Forelimb muscle (tissue), 1 donor: ENCODE results near the gene FAM210B. TPM values are rescaled to one million over a fixed set of nuclear protein-coding genes. Genes with fewer than 3 reads are reported as not detected.
"Not testable (repeated sequence)": the region's sequence is repeated elsewhere in the genome, so short reads cannot be mapped to it uniquely, and the experiment has no call there.

Source experiments
- DNase-seq: peaks from one replicate; pipeline ENCODE4 v3.0.0-alpha.2; 2013; ENCODE audit warnings: low read depth
- polyA plus RNA-seq: library from polyadenylated mRNA; unstranded; fragments of 120-200 nt; gene quantifications from one replicate; pipeline ENCODE4 v1.2.1, GENCODE V29; 2013; ENCODE audit not compliant: insufficient read length

FAM210B gene
- polyA plus RNA-seq: 36.4 TPM

GRCh38 chr20:56358600-56359211 lies at the start of gene FAM210B:
FAM210B (plus strand) TSS chr20:56358974; CDS start chr20:56359006, 32 bp downstream.
- peak; percentile 82 for DNase-seq

- no peak for DNase-seq
These were observed 42.7 kb upstream of the FAM210B start for GRCh38 chr20:56316051-56316450.

- DNase-seq: no peak
These were observed 42.3 kb upstream of the FAM210B start for GRCh38 chr20:56316483-56316882.

- peak; percentile 1 for DNase-seq
These were observed 36.1 kb upstream of the FAM210B start for GRCh38 chr20:56322681-56323080.

- DNase-seq: no peak
These were observed 35.6 kb upstream of the FAM210B start for GRCh38 chr20:56323206-56323605.

GRCh38 chr20:56323656-56324055 lies 35.1 kb upstream of the FAM210B start:
- DNase-seq: no peak

GRCh38 chr20:56324806-56325205 lies 34.0 kb upstream of the FAM210B start:
- DNase-seq: no peak

- no peak for DNase-seq
These were observed 29.9 kb upstream of the FAM210B start for GRCh38 chr20:56328861-56329260.

- not testable (repeated sequence) for DNase-seq
These were observed 22.1 kb upstream of the FAM210B start for GRCh38 chr20:56336709-56337108.

- DNase-seq: no peak
These were observed 16.0 kb upstream of the FAM210B start for GRCh38 chr20:56342783-56343182.

GRCh38 chr20:56343861-56344381 lies 14.9 kb upstream of the FAM210B start:
- no peak for DNase-seq

- DNase-seq: no peak
These were observed 12.9 kb upstream of the FAM210B start for GRCh38 chr20:56345911-56346310.

GRCh38 chr20:56347628-56348304 lies 11.0 kb upstream of the FAM210B start:
- no peak for DNase-seq

- DNase-seq: no peak
These were observed 10.5 kb upstream of the FAM210B start for GRCh38 chr20:56348305-56348693.

GRCh38 chr20:56348746-56349145 lies 10.0 kb upstream of the FAM210B start:
- DNase-seq: no peak

GRCh38 chr20:56350842-56351241 lies 7.9 kb upstream of the FAM210B start:
- DNase-seq: no peak

- no peak for DNase-seq
These were observed 6.3 kb upstream of the FAM210B start for GRCh38 chr20:56352345-56353055.

GRCh38 chr20:56353356-56353755 lies 5.4 kb upstream of the FAM210B start:
- no peak for DNase-seq

- no peak for DNase-seq
These were observed 704 bp upstream of the FAM210B start for GRCh38 chr20:56358070-56358469.

GRCh38 chr20:56359212-56360132 lies 698 bp downstream of the FAM210B start:
- DNase-seq: peak; percentile 36

- DNase-seq: no peak
These were observed 1.5 kb downstream of the FAM210B start for GRCh38 chr20:56360133-56360907.
